ENCODE results near the gene ADAMTS10.
"Not testable (repeated sequence)": the region's sequence is repeated elsewhere in the genome, so short reads cannot be mapped to it uniquely, and the experiment has no call there.

The ADAMTS10 gene

DNA sequence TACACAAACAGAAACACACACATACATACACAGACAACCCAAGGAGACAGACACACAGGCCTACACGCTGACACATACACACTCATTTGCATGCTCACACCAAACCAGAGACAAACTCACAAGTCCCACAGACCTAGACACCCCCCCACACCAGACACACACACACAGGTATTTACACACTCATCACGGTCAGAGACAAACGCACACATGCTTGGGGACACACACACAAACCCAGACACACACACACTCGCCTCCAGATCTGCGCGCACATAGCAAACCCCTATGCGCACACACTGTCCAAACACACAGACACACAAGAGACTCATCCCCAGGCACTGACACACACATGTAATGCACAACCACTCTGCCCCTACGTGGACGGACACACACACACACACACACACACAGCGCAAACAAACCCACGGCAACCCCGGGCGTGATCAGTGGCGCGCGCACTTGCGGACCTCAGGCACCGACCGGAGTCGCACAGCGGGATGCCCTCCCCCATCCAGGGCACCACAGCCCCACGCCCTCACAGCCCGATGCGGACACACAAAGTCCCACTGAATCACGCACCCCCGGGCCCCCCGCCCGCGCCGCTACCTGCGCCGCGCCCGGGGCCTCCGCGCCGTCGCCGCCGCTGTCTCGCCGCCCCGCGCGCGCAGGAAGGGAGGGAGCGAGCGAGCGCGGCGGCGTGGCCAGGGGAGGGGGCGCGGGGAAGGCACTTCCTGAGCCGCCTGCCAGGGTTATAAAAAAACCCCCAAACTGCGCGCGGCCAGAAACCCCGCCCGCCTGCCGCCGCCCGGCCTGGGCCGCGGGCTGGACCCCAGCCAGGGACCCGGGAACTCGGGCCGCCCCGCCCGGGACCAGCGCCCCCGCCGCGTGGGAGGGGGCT is at the start of gene ADAMTS10:
ADAMTS10 (minus strand) TSS at position 675 of the 895 bp plus-strand sequence. CDS start 5,005 bp downstream, outside the sequence.
- no peak for DNase-seq

DNA sequence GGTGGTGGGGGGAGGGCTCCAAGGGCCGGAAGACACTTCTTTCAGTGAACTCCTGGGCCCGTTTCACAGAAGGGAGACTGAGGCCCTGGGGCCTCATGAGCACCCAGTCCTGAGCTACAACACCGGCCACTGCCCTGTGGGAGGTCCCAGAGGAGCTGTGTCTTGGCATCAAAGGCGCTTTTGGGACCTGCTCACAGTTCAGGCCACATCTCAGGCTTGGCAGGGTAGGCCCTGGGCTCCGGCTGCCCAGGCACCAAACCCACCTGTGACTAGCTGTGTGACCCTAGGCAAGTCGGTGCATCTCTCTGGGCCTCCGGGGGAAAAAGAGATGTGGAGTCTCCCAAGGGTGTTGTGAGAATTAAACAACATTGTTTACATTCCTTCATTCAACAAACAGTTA is 49.4 kb upstream of the ADAMTS10 start:
- DNase-seq: no peak

DNA sequence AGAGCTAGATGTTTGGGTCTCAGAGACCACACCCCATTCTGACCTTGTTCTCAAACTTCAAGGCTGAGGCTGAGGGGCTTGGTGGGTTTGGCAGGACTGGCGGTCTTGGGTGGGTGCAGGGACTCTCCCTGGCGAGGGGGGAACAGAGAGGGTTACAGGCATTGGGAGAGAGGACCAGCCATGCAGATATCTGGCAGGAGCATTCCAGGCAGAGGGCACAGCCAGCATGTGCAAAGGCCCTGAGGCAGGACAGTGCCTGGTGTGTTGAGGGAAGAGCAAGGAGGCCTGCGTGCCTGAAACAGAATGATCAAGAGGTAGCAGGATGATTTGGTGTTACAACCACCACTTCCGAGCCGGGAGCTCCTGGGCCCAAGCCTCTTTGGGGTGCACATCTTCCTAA is 47.4 kb upstream of the ADAMTS10 start:
- no peak for DNase-seq

DNA sequence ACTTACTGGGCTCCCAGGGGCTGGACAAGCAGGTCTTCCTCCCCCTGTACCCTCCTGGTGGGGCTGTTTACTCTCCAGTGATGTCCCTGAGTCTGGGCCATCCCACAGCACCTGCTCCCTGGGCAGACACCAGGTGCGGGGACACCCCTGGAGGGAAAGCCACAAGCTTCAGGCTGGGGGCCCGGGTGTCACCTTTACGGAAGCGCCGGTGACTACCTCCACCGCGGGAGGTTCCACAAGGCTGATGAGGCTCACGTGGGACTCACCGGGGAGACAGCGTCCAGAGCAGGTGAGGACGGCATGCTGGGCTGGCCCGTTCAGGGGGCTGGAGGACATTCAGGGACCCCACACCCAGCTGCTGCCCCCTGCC is 44.8 kb upstream of the ADAMTS10 start:
- DNase-seq: peak; percentile 1

DNA sequence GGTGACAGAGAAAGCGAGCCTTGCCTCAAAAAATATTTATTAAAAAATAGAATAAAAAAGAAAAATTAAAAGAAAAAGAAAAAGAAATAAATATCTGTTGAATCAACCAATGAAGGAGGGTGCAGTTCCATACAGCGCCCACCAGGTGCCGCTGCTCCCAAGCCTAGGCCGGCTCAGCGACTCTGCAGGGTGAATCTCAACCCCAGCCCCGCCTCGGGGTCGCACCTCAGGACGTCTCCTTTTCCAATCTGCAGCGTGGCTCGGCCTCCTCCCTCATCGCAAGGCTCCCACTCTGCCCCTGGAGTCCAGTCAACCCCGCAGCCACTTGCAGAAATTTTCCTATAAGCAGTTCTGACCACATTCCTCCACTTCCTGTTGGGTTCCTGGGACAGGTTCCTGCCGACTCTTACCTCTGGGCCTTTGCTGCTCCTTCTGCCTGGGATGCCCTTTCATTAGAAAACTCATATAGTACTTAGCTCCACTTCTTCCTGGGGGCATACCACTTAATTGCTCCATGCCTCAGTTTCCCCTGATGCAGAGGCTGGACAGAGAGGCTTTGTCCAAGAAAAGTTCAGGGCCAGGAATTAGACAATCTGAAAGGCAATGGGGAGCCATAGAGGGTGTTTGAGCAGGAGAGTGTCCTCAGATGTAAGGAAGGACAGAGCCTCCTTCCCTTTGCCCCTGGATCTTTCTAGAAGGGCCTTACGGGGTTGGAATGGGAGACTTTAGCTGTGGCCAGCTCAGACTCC is 44.2 kb upstream of the ADAMTS10 start:
- peak; percentile 19 for DNase-seq

DNA sequence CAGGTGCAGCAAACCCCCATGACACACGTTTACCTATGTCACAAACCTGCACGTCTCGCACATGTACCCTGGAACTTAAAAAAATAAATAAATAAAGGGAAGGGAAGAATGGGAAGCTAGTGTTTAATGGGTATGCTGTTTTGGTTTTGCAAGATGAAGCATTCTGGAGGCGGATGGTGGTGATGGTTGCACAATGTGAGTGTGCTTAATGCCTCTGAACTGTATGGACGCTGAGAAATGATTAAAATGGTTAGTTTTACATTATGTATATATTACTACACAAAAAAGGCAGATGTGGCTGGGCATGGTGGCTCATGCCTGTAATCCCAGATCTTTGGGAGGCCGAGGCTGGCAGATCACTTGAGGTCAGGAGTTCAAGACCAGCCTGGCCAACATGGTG is 37.7 kb upstream of the ADAMTS10 start:
- no peak for DNase-seq

DNA sequence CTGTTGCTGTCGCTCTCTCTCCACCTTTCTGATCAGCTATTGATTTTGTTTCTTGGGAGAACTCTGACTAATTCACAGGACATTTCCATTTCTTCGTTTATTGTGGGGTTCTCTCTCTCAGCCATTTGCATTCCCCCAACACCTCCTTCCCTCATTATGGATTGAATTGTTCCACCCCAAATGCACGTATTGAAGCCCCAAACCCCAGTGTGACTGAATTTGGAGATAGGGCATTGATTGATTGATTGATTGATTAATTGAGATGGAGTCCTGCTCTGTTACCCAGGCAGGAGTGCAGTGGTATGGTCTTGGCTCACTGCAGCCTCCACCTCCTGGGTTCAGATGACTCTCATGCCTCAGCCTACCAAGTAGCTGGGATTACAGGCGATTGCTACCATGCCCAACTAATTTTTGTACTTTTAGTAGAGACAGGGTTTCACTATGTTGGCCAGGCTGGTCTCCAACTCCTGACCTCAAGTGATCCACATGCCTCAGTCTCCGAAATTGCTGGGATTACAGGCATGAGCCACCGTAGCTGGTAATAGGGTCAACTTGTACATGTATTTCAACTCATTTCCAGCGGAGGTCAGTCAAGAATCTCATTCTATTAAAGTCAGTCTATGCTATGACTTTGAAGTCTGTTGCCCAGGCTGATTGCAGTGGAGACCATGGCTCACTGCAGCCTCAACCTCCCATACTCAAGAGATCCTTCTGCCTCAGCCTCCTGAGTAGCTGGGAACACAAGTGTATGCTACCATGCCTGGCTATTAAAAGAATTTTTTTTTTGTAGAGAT is 33.5 kb upstream of the ADAMTS10 start:
- DNase-seq: no peak

DNA sequence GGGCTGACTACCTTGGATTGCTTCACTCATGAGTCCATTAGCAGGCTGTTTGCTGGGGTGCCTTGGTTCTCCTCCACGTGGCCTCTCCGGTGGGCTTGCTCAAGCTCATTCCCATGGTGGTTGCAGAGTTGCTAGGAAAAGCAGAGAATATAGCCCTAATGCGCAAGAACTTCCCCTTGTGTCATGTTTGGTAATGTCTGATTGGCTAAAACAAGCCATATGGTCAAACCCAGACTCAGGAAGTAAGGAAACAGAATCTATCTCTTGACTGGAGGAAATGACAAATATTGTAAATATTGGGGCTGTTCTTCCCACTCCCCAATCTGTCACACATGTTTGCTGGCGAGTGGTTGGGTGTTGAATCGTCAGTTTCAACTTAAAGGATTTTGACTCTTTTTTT is 32.0 kb upstream of the ADAMTS10 start:
- no peak for DNase-seq

DNA sequence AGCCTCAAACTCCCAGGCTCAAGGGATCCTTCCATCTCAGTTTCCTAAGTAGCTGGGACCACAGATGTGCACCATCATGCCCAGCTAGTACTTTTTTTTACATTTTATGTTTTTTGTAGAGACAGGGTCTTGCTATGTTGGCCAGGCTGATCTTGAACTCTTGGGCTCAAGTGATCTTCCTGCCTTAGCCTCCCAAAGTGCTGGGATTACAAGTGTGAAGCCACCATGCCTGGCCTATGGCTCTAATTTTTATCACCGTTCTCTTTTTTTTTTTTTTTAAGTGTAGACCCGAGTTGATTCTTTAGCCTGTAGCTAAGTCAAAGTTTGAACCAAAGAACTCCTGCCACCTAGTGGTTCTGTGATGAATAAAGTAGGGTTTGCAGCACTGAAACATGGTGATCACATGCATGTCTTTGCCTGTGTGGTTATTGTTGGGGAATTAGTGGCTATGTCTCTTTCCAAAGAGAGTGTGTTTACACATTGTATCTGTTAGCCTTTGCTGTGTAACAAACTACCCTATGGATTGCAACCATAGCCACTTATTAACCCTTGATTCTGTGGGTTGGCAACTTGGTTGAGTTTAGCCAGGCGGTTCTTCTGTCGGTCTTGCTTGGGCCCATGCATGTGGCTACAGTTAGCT is 31.5 kb upstream of the ADAMTS10 start:
- DNase-seq: no peak

DNA sequence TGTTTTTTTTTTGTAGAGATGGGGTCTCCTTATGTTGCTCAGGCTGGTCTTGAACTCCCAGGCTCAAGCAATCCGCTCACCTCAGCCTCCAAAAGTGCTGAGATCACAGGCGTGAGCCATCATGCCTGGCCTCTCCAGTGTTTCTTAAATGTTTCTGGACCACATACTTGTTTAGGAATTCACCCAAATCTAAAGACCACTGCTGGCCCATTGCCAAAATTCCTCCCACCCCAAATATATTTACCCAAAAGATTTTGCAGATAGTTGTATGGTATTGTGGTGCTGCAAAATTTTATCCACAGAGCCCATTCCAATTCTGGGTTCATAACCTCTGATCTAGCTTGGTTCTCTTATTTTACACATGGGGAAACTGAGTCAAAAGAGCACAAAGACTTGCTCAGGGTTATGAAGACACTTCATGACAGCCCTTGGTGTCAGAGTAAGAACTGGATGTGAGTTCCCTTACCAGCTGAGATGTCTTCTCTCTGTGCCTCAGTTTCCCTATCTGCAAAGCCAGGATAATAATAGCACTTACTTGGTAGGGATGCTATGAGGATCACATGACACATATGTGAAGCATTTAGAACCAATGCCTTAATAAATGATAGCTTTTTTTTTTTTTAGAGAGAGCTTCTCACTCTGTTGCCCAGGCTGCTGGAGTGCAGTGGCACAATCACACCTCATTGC is 30.8 kb upstream of the ADAMTS10 start:
- no peak for DNase-seq

DNA sequence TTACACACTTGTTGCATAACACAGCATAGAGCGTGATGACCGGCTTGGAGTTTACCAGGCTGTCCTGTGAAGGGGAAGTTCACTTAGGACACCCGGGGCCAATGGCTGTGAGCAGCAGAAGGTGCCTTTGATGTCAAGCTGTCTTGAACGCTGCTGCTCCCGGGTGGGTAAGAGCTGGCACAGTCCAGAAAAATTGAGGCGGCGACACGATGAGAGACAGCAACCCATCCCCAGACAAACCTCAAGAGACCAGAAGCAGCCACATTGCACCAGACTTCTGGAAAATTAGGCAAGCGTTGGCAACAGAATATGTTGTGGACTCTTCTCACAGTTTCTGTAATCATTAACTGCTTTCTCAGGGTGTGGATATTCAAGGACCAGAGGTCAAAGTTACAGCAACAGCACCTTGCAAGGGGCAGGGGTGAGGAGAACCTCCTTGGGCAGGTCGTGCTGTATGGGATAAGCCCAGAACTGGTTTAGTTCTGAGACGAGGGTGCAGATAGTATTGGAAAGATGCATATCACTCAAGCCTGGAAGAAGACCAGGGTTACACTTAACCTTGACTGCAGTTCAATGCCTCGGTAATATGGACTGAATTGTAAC is 30.0 kb upstream of the ADAMTS10 start:
- no peak for DNase-seq

DNA sequence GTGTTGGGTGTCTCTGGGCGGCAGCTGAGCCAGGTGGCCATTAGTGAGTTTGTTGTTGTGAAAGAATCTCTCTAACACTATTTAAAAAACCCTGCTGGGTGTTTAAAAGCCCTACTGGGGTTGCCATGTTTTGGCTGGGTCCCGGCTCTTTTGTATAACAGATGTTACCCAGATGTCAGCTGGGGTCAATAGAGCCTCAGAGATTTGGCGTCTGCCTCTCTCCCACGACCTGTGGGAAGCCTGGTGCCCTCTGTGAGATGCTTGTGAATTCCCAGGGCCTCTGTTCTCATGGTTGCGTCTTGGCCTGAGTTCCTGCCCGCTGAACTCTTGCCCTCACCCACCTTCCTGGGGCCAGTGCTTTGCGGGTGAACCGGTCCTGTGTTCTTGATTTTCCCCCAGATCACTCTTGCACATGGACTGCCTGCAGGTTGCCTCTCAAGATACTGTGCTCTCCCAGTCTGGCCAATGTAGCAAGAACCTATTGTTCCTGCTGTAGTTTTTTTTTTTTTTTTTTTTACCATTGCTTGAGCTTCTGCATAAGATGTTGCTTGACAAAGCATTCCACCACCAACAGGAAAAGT is 29.4 kb upstream of the ADAMTS10 start:
- DNase-seq: no peak

DNA sequence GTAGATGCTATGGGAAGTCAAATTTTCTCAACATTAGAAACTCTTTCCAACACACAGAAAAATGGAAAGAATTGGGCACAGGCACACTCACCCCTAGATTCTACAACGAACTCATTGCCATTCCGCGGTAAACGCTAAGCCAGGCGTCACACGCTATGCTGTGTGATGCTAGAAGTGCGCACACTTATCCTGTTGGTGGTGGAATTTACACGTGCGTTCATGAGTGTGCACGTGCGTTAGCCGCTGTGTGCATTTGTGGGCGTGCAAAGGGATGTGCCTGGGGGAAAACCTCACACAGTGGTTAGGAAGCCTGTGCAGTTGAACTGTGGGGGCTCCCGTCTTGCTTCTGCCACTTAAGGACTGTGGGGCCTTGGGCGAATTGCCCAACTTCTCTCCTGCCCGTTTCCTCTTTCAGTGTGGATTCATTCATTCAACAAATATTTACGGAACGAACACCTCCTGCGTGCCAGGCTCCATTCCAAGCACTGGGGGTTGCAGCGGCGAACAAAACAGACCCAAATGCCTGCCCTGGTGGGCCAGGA is 27.6 kb upstream of the ADAMTS10 start:
- no peak for DNase-seq

DNA sequence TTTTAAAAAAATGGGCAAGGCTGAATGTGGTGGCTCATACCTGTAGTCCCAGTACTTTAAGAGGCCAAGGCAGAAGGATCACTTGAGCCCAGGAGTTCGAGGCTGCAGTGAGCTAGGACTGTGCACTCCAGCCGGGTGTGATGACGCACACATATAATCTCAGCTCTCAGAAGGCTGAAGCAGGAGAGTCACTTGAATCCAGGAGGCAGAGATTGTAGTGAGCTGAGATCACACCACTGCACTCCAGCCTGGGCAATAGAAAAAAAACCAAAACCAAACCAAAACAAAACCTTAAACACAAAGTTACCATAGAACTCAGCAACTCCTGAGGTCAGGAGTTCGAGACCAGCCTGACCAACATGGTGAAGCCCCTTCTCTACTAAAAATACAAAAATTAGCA is 26.6 kb upstream of the ADAMTS10 start:
- DNase-seq: not testable (repeated sequence)

DNA sequence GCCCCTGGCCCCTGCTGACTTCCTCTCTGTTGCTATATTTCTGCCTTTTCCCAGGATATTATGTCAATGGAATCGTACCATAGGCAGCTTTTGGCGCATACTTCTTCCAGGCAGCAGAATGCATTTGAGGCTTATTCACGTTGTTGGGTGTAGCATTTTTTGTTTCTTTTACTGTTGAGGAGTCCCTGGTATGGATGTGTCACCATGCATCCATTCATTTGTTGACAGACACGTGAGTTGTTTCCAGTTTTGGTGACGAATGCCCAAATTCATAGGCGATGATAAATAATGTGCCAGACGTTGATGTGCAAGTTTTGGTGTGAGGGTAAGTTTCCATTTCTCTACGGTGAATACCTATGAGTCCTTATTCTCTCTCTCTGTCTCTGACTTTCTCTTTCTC is 24.9 kb upstream of the ADAMTS10 start:
- DNase-seq: no peak

DNA sequence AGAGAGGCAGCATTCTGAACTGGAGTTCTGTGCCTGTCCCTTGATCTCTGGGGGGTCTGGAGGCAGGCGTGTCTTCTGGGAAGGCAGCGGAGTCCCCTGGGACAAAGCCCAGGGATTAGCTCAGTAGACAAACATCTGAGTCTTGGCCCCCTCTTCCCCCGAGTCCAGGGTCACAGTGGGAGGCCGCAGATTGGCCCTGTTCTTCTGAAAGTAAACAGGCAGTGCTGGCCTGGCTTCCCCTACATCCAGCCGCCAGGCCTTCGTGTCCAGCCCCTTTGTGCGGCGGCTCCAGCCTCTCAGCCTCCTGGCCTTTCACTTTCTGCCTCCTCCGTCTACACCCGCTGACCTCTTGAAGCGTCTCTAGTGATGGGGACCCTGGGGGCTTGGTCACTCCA is 20.9 kb upstream of the ADAMTS10 start:
- DNase-seq: no peak

DNA sequence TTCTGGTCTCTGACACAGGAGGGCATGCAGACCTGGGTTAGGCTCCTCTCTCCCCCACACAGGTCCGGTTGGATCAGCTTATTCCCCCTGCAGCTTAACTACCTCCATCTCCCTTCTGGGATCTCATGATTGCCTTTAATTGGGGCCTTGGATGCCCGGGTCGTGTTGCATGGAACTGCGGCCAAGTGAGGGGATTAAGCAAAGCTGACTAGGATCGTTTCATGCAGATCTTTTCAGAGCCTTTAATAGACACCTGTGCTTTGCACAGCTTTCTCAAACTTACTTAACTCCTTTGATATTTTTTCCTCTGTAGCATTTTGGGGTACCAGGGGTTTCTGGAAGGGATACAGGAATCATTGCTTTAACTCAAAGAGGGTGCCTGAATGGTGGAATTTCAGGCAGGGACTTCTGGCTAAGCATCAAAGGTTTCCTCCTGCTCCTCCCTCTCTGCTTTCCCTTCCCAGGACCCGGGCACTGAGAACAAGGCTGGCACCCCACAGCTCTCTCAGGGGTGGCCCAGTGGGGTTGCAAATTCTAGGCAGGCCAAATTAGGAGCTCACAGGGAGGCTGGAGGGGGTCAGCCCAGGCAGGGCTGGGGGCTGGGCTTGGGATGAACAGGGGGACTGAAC is 20.4 kb upstream of the ADAMTS10 start:
- no peak for DNase-seq

DNA sequence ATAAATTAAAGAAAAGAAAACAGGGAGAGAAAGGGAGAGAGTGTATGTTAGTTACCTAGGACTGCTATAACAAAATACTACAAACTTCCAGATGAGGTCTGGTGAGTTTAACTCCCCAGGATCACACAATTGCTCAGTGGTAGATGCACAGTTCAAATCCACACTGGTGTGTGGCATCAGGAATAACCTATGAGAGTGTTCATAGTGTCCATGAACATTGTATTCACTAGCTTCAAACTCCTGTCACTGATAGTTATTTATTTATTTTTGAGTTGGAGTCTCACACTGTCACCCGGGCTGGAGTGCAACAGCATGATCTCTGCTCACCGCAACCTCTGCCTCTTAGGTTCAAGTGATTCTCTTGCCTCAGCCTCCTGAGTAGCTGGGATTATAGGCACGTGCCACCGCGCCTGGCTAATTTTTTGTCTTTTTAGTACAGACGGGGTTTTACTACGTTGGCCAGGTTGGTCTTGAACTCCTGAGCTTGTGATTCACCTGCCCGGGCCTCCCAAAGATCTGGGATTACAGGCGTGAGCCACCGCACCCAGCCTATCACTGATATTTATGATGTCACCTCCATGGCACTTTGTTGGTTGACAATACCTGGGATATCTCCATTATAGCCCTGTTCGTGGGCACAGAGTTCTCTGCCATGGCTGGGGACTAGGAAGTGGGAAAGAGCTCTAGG is 19.6 kb upstream of the ADAMTS10 start, which contains the start of gene NFILZ:
NFILZ (plus strand) TSS at position 638 of the 688 bp plus-strand sequence. CDS start 46,133 bp downstream, outside the sequence.
- no peak for DNase-seq

DNA sequence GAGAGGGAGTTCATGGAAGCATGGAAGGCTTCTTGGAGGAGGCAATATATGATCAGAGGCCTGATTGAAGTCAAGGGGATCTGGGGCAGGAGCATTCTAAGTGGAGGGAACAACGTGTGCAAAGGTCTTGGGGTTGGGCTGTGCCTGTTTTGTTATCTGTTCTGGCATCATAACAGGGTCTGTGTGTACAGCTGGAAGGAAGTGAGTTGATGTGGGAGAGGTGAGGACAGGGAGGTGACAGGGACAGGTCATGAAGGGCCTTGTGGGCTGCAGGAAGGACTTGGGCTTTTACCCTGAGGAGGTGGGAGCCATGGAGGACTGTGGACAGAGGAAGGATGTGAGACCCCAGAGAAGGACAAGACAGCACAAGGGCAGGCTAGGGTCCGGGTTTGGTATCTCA is 18.7 kb upstream of the ADAMTS10 start:
- no peak for DNase-seq

DNA sequence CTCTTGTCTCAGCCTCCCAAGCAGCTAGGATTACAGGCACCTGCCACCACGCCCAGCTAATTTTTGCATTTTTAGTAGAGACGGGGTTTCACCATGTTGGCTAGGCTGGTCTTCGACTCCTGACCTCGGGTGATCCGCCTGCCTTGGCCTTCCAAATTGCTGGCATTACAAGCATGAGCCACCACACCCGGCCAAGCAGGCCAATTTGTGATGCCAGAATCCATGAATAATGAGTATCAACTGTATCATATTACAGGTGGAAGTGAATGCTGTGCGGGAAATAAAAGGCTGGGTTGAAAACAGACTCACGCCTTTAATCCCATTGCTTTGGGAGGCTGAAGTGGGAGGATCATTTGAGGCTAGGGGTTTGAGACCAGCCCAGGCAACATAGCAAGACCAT is 16.3 kb upstream of the ADAMTS10 start:
- no peak for DNase-seq
